Measurements from ENCODE around the gene SEC14L6. TPM values are rescaled to one million over a fixed set of nuclear protein-coding genes. Genes with fewer than 3 reads are reported as not detected.
A peak's percentile ranks its signal among the peaks of the same experiment; 100 is the strongest.
"Not testable (repeated sequence)": the region's sequence is repeated elsewhere in the genome, so short reads cannot be mapped to it uniquely, and the experiment has no call there.

SEC14L6 gene
- total and polyA plus RNA-seq, 2 experiments from 2014 or later: not detected

DNA sequence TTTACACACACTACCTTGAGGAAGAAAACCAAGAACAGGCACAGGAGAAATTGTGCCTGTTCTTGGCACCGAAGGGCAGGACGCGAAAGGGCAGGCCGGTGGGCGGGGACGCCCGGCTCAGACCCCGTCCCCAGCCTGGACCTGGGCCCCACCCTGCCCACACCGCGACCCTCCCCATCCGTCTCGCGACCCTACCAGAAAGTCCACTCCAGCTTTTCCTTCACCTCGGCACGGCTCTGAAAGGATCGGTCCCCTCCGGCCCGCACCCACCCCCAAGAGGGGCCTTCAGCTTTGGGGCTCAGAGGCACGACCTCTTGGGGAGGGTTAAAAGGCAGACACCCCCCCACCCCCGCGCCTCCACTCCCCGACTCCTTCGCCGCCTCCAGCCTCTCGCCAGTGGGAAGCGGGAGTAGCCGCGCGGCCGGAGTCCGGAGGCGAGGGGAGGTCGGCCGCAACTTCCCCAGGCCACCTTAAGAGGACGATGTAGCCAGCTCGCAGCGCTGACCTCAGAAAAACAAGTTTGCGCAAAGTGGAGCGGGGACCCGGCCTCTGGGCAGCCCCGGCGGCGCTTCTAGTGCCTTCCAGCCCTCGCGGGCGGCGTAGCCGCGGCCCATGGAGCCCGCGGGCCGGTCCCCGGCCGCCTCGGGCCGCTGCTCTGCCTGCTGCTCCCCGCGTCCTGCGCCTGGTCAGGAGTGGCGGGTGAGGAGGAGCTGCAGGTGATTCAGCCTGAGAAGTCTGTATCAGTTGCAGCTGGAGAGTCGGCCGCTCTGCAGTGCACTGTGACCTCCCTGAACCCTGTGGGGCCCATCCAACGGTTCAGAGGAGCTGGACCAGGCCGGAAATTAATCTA is 4.4 kb downstream of the SEC14L6 start:
- in situ Hi-C loops (cut with MboI): no loop called here
- peak overlapping the region; percentile 78 for H3K4me2 ChIP-seq (ENCODE audit: unreplicated experiment)

GRCh38 chr22:30541511-30541910 is 5.0 kb downstream of the SEC14L6 start:
- H3F3A ChIP-seq (ENCODE audit: insufficient read depth); DNase-seq; H3K79me2 ChIP-seq (ENCODE audit: insufficient read depth); H3K4me3 ChIP-seq; H3K4me2 ChIP-seq (ENCODE audit: unreplicated experiment); H3K36me3 ChIP-seq (ENCODE audit: low read depth); in situ Hi-C loops (cut with MboI); H3K9me2 ChIP-seq (ENCODE audit: insufficient read depth); H3K27ac ChIP-seq; H4K20me1 ChIP-seq (ENCODE audit: insufficient read depth); H3K4me1 ChIP-seq (ENCODE audit: insufficient read depth); H3K9ac ChIP-seq; H3K9me3 ChIP-seq (ENCODE audit: low read depth): not testable (repeated sequence)
- H3K27me3 ChIP-seq (replicated peaks; ENCODE audit: insufficient read depth): peaks cover 28% of the 10 kb centered on the region
- 80 to 84% methylated on average over 3 of the region's 3 CpGs for WGBS, 2 experiments (ENCODE audit: low coverage in 1 of 2, low lambda C conversion rate in 2 of 2, missing lambda C conversion rate in 2 of 2)
- H2AFZ ChIP-seq: 0 out of 2 replicates have a peak overlapping the region, but pooled peaks have one; percentile 66

More for the DNA sequence above, 4.4 kb downstream of the SEC14L6 start:
- H4K20me1 ChIP-seq (ENCODE audit: insufficient read depth): no peaks in the 10 kb centered on the region
- H3K79me2 ChIP-seq (ENCODE audit: insufficient read depth): no peaks in the 10 kb centered on the region
- no peak overlapping the region for H3K27ac ChIP-seq
- H3K9ac ChIP-seq: no peak overlapping the region
- H3K4me3 ChIP-seq: peak overlapping the region; percentile 42
- H3K27me3 ChIP-seq (replicated peaks; ENCODE audit: insufficient read depth): peaks cover 28% of the 10 kb centered on the region
- no peaks in the 10 kb centered on the region for H3K9me3 ChIP-seq (ENCODE audit: low read depth)
- no peaks in the 10 kb centered on the region for H3K9me2 ChIP-seq (ENCODE audit: insufficient read depth)
- peak; percentile 27 for DNase-seq
- H2AFZ ChIP-seq: peak overlapping the region; percentile 66
- H3F3A ChIP-seq (ENCODE audit: insufficient read depth): no peaks in the 10 kb centered on the region
- TF ChIP-seq EZH2phosphoT487 (IDR thresholded peaks at IDR 0.05; ENCODE audit: insufficient read depth, low read depth) (no peak), EZH2 (IDR thresholded peaks at IDR 0.05; ENCODE audit: insufficient read depth, poor library complexity, severe bottlenecking) (no peak)
- H3K36me3 ChIP-seq (ENCODE audit: low read depth): no peaks in the 10 kb centered on the region
- 8 to 10% methylated on average over 61 to 63 of the region's 64 CpGs for WGBS, 2 experiments (ENCODE audit: low coverage in 1 of 2, low lambda C conversion rate in 2 of 2, missing lambda C conversion rate in 2 of 2)
- no peaks in the 10 kb centered on the region for H3K4me1 ChIP-seq (ENCODE audit: insufficient read depth)

- TF ChIP-seq EZH2 (IDR thresholded peaks at IDR 0.05; ENCODE audit: insufficient read depth, poor library complexity, severe bottlenecking) (no peak), EZH2phosphoT487 (IDR thresholded peaks at IDR 0.05; ENCODE audit: insufficient read depth, low read depth) (no peak)
- DNase-seq: no peak
- Histone ChIP-seq H3K4me2 (ENCODE audit: unreplicated experiment) (no peak overlapping the region), H4K20me1 (ENCODE audit: insufficient read depth) (no peaks in the 10 kb centered on the region), H2AFZ (no peak overlapping the region), H3K27ac (no peak overlapping the region), H3K9ac (no peak overlapping the region), H3F3A (ENCODE audit: insufficient read depth) (no peaks in the 10 kb centered on the region), H3K36me3 (ENCODE audit: low read depth) (no peaks in the 10 kb centered on the region), H3K9me3 (ENCODE audit: low read depth) (no peaks in the 10 kb centered on the region), H3K79me2 (ENCODE audit: insufficient read depth) (no peaks in the 10 kb centered on the region), H3K27me3 (replicated peaks; ENCODE audit: insufficient read depth) (peaks cover 35% of the 10 kb centered on the region), H3K4me1 (ENCODE audit: insufficient read depth) (no peaks in the 10 kb centered on the region), H3K4me3 (no peak overlapping the region), H3K9me2 (ENCODE audit: insufficient read depth) (no peaks in the 10 kb centered on the region)
- WGBS, 2 experiments (ENCODE audit: low coverage in 1 of 2, low lambda C conversion rate in 2 of 2, missing lambda C conversion rate in 2 of 2): 75 to 89% methylated on average over 1 of the region's 1 CpG
- in situ Hi-C loops (cut with MboI): no loop called here
Measured at GRCh38 chr22:30539368-30539767, 7.2 kb downstream of the SEC14L6 start.

DNA sequence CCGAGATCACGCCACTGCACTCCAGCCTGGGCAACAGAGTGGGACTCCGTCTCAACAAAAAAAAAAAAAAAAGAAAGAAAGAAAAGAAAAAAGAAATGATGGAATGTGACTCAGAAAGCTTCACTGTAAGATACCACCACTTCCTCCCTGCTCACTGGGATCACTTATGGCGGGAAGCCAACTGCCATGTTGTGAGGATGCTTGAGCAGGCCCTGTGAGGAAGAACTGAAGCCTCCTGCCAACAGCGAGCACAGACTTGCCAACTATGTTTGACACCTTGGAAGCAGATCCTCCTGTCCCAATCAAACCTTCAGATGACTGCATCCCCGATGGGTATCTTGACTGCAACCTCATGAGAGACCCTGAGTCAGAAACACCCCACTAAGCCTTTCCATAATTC is 8.3 kb downstream of the SEC14L6 start:
- H3K27ac ChIP-seq: no peak overlapping the region
- H3K9me3 ChIP-seq (ENCODE audit: low read depth): no peaks in the 10 kb centered on the region
- peaks cover 27% of the 10 kb centered on the region for H3K27me3 ChIP-seq (replicated peaks; ENCODE audit: insufficient read depth)
- H3K4me2 ChIP-seq (ENCODE audit: unreplicated experiment): no peak overlapping the region
- in situ Hi-C loops (cut with MboI): no loop called here
- H3K9ac ChIP-seq: no peak overlapping the region
- H3K36me3 ChIP-seq (ENCODE audit: low read depth): no peaks in the 10 kb centered on the region
- peak; percentile 24 for DNase-seq
- H4K20me1 ChIP-seq (ENCODE audit: insufficient read depth): no peaks in the 10 kb centered on the region
- TF ChIP-seq EZH2phosphoT487 (IDR thresholded peaks at IDR 0.05; ENCODE audit: insufficient read depth, low read depth) (no peak), EZH2 (IDR thresholded peaks at IDR 0.05; ENCODE audit: insufficient read depth, poor library complexity, severe bottlenecking) (no peak)
- WGBS, 2 experiments (ENCODE audit: low coverage in 1 of 2, low lambda C conversion rate in 2 of 2, missing lambda C conversion rate in 2 of 2): 75 to 78% methylated on average over 6 of the region's 6 CpGs
- H3K4me3 ChIP-seq: no peak overlapping the region
- H3K79me2 ChIP-seq (ENCODE audit: insufficient read depth): no peaks in the 10 kb centered on the region
- no peak overlapping the region for H2AFZ ChIP-seq
- no peaks in the 10 kb centered on the region for H3F3A ChIP-seq (ENCODE audit: insufficient read depth)
- H3K4me1 ChIP-seq (ENCODE audit: insufficient read depth): no peaks in the 10 kb centered on the region
- H3K9me2 ChIP-seq (ENCODE audit: insufficient read depth): no peaks in the 10 kb centered on the region
